ENCODE data around the gene LRRC27. TPM values are rescaled to one million over a fixed set of nuclear protein-coding genes. Genes with fewer than 3 reads are reported as not detected.

Gene LRRC27
- polyA plus RNA-seq, 3 donors: 3.6 to 12.8 (median 3.6) TPM

DNA sequence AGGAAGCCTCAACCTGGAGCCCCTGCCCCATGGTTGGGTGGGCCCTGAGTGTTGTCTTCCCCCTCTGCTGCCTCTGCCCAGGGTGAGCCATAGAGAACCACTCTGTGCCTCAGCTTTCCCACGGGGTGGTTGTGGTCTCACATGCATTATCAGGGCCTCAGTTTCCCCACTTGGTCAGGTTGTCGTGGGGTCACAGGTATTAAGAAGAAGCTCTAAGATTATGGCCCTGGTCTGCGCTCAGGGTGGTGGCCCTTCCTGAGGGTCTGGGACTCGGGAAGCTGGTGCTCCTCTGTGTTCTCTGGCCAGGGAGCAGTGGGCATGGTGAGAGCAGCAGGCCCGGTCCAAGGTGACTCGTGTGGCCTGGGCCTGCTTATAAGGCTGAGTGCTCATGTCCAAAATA lies 17.8 kb downstream of the LRRC27 start:
- no peaks in the 10 kb centered on the region for H3K4me1 ChIP-seq (ENCODE audit: control insufficient read depth in 1 of 2, insufficient read depth in 2 of 2, low read length in 2 of 2)
- H3K4me3 ChIP-seq (replicated peaks in 1 of 3; ENCODE audit: low read depth in 2 of 3, low read length in 3 of 3): no peak overlapping the region
- H3K9ac ChIP-seq (ENCODE audit: insufficient read depth, low read length, poor library complexity, severe bottlenecking): no peak overlapping the region
- TF ChIP-seq, protein P1, sequence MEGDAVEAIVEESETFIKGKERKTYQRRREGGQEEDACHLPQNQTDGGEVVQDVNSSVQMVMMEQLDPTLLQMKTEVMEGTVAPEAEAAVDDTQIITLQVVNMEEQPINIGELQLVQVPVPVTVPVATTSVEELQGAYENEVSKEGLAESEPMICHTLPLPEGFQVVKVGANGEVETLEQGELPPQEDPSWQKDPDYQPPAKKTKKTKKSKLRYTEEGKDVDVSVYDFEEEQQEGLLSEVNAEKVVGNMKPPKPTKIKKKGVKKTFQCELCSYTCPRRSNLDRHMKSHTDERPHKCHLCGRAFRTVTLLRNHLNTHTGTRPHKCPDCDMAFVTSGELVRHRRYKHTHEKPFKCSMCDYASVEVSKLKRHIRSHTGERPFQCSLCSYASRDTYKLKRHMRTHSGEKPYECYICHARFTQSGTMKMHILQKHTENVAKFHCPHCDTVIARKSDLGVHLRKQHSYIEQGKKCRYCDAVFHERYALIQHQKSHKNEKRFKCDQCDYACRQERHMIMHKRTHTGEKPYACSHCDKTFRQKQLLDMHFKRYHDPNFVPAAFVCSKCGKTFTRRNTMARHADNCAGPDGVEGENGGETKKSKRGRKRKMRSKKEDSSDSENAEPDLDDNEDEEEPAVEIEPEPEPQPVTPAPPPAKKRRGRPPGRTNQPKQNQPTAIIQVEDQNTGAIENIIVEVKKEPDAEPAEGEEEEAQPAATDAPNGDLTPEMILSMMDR (IDR thresholded peaks at IDR 0.05): no peak
- WGBS (ENCODE audit: insufficient coverage): 93% methylated on average over 6 of the region's 6 CpGs
- Mint-ChIP-seq H3K4me1 (peaks cover 1% of the 10 kb centered on the region), H3K36me3 (peaks cover 53 to 54% of the 10 kb centered on the region in 2 donors), H3K4me3 (no peak overlapping the region), H3K9me3 (no peaks in the 10 kb centered on the region), H3K27me3 (ENCODE audit: low read depth in 3 of 3) (peaks cover 0 to 2% (median 2%) of the 10 kb centered on the region in 3 donors), H3K27ac (no peak overlapping the region)
- no peak overlapping the region for H3K27ac ChIP-seq (ENCODE audit: low read depth in 1 of 2, low read length in 2 of 2)
- H4K20me1 ChIP-seq (ENCODE audit: insufficient read depth, low read length): no peaks in the 10 kb centered on the region
- H3K9me3 ChIP-seq (replicated peaks in 1 of 2; ENCODE audit: control insufficient read depth in 1 of 2, insufficient read depth in 1 of 2, low read length in 2 of 2): no peaks in the 10 kb centered on the region
- no peak overlapping the region for H2AFZ ChIP-seq (ENCODE audit: insufficient read depth, low read depth, low read length, poor library complexity, severe bottlenecking)
- no peak overlapping the region for H3K4me2 ChIP-seq (replicated peaks; ENCODE audit: extremely low read depth, low read length, poor library complexity, severe bottlenecking)
- intact Hi-C loops (cut with micrococcal nuclease): loop anchor here in 1 of 2 donors (5.0 kb wide), 1 partner anchor 42 kb away; the partner anchor contains the start of gene STK32C
- no peaks in the 10 kb centered on the region for H3K79me2 ChIP-seq (ENCODE audit: insufficient read depth, low read length)
- H3K36me3 ChIP-seq (replicated peaks in 1 of 2; ENCODE audit: control insufficient read depth in 1 of 2, insufficient read depth in 2 of 2, low read length in 2 of 2): peaks cover 12 to 53% of the 10 kb centered on the region in 2 donors
- H3K27me3 ChIP-seq (ENCODE audit: control insufficient read depth in 2 of 2, insufficient read depth in 2 of 2, low read length in 2 of 2): no peaks in the 10 kb centered on the region
- DNase-seq: no peak

DNA sequence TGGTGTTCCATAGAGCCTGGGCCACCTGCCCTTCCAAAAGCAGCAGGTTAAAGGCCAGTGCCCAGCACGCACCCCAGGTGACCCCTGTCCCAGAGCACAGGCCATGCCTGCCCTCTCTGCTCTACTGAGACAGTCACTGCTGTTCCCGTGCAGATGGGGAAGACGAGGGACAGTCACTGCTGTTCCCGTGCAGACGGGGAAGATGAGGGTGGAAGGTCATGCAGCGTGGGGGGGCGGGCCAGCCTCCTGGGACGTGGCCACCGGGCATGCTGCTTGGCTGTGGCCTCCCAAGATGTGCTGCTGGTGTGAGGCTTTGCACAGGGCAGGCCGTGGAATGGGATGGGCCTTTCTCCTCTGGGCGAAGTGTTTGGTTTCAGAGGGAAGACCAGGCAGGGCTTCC lies 18.4 kb downstream of the LRRC27 start:
- Mint-ChIP-seq H3K27ac (peak overlapping the region in 1 of 7 donors; percentile 16), H3K27me3 (ENCODE audit: low read depth in 3 of 3) (peaks cover 0 to 2% (median 2%) of the 10 kb centered on the region in 3 donors), H3K36me3 (peaks cover 48% of the 10 kb centered on the region in 2 donors), H3K9me3 (no peaks in the 10 kb centered on the region), H3K4me3 (no peak overlapping the region), H3K4me1 (peaks cover 1% of the 10 kb centered on the region)
- intact Hi-C loops (cut with micrococcal nuclease): loop anchor here in 1 of 2 donors (5.0 kb wide), 1 partner anchor 43 kb away; the partner anchor contains the start of gene STK32C
- TF ChIP-seq, protein P1 (IDR thresholded peaks at IDR 0.05): no peak
- Histone ChIP-seq H3K4me2 (replicated peaks; ENCODE audit: extremely low read depth, low read length, poor library complexity, severe bottlenecking) (no peak overlapping the region), H2AFZ (ENCODE audit: insufficient read depth, low read depth, low read length, poor library complexity, severe bottlenecking) (no peak overlapping the region), H3K27ac (ENCODE audit: low read depth in 1 of 2, low read length in 2 of 2) (no peak overlapping the region), H3K4me3 (replicated peaks in 1 of 3; ENCODE audit: low read depth in 2 of 3, low read length in 3 of 3) (no peak overlapping the region), H4K20me1 (ENCODE audit: insufficient read depth, low read length) (no peaks in the 10 kb centered on the region), H3K27me3 (ENCODE audit: control insufficient read depth in 2 of 2, insufficient read depth in 2 of 2, low read length in 2 of 2) (no peaks in the 10 kb centered on the region), H3K79me2 (ENCODE audit: insufficient read depth, low read length) (no peaks in the 10 kb centered on the region), H3K4me1 (ENCODE audit: control insufficient read depth in 1 of 2, insufficient read depth in 2 of 2, low read length in 2 of 2) (no peaks in the 10 kb centered on the region), H3K36me3 (replicated peaks in 1 of 2; ENCODE audit: control insufficient read depth in 1 of 2, insufficient read depth in 2 of 2, low read length in 2 of 2) (peaks cover 9 to 46% of the 10 kb centered on the region in 2 donors), H3K9ac (ENCODE audit: insufficient read depth, low read length, poor library complexity, severe bottlenecking) (no peak overlapping the region), H3K9me3 (replicated peaks in 1 of 2; ENCODE audit: control insufficient read depth in 1 of 2, insufficient read depth in 1 of 2, low read length in 2 of 2) (no peaks in the 10 kb centered on the region)
- no peak for DNase-seq
- 99% methylated on average over 9 of the region's 11 CpGs for WGBS (ENCODE audit: insufficient coverage)
